Heart left ventricle (tissue), 13 donors: ENCODE data around the gene PIP5K1B.

Experiments
- CTCF ChIP-seq, 12 donors: fragments of 200-600 bp; sonication (generic) in 4 of 12; IDR thresholded peaks; one replicate each; pipeline versions ENCODE4 v1.5.0 to v1.8.0; 2018 to 2022; ENCODE audit warnings: antibody characterized with exemption in 12 of 12, mild to moderate bottlenecking in 5 of 12
- POLR2A ChIP-seq, 2 donors: fragments of 450-650 bp; IDR thresholded peaks; one replicate each; pipeline ENCODE4 v1.6.1; 2017; ENCODE audit warnings: antibody characterized with exemption in 2 of 2, mild to moderate bottlenecking in 2 of 2, moderate library complexity in 2 of 2
- donor health status: ischemic (EF 13 %, LVEDD 7.1; RV severe dilation, severe dysfunction).
- donor health status: DM: no; HTN: yes; CAD: no.
- donor health status: DM: no; HTN: no; CAD: no.
- donor health status: ischemic (EF 25% LVEDD 6.9; RV normal size, moderate dysfunction).
- donor health status: ischemic (EF 25% LVEDD 5.7; RV mildly dilated, moderate dysfunction).
- donor health status: ischemic (EF 35%, LVEDD 5.7; RV mildly dilated, moderate dysfunction).
- donor health status: nonischemic (EF 11% LVEDD 7.7; RV severe dilation, severe dysfunction).
- donor health status: DM: yes; HTN: yes; CAD: no.
- donor health status: PGD.
- donor health status: ischemic (EF 29% LVEDD 5.4; RV normal size, mild dysfunction).
- donor health status: nonischemic (EF 23%, LVEDD 6.1; RV moderate dilation, normal function).

DNA sequence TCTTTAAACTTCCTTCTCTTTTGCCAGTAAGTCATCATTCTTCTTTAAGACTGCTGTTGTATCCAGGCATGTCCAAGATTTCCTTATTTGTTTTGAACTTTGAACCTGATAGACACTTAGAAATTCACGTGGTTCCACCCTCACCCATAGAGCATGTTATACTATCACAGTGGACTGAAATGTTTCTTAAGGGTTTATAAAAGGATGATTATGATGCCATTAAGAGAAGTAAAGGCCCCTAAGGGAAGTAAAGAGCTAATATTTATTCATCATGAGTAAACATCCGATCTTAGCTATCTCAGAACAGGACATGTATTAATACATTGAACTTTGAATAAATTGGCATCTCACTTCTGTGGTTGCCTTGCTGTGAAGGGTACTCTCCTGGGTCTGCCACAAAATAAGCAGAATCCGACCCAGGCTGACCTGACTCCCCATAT lies 259.1 kb downstream of the PIP5K1B start:
- no peak for TF ChIP-seq CTCF (IDR thresholded peaks at IDR 0.05)
- TF ChIP-seq POLR2A (IDR thresholded peaks at IDR 0.05): no peak
